GM21717 (cell line): ENCODE results near the gene ISOC2.
"Not testable (repeated sequence)": the region's sequence is repeated elsewhere in the genome, so short reads cannot be mapped to it uniquely, and the experiment has no call there.

Experiments used
- ATAC-seq: cut with Tn5 transposase; IDR thresholded peaks from one replicate; pipeline ENCODE4 v1.9.1; 2021; ENCODE audit warnings: mild to moderate bottlenecking, moderate library complexity; ENCODE audit not compliant: unreplicated experiment

ISOC2 gene, protein sequence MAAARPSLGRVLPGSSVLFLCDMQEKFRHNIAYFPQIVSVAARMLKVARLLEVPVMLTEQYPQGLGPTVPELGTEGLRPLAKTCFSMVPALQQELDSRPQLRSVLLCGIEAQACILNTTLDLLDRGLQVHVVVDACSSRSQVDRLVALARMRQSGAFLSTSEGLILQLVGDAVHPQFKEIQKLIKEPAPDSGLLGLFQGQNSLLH

DNA sequence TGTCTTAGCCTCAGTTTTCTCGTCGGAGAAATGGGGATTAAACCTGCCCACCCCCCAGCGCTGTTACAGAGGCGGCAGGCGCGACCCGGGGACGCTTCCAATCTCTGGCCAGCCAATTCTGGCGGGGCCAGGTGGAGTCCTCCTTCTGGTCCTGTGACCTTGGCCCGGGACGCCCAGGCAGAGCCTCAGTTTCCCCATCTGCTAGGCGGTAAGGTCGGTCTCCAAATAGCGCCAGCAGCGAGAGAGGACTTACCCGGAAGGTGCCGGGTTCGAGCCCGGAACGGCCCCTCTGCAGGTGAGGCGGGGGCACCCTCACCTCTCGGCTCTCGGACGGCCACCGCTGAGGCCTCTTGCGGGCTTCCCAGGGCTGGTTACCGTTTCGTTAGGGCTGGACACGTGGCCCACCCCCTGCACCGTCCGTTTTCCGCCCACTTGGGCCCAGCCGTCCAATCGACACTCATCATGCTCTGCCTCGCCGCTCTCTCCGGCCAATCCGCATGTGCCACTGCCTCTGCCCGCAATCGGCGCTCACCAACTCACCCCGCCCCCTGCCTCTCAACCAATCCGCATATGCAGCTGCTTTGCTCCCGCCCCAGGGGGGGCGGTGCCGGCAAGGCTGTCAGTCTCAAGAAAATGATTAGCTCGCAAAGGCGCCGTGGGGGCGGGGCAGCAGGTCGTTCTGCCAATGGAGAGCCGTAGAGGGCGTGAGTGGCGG, at the start of gene ISOC2:
TSS of gene ISOC2 (minus strand) at position 384 of the 715 bp plus-strand sequence. CDS start 5,156 bp downstream, outside the sequence.
- peak; percentile 90 for ATAC-seq

DNA sequence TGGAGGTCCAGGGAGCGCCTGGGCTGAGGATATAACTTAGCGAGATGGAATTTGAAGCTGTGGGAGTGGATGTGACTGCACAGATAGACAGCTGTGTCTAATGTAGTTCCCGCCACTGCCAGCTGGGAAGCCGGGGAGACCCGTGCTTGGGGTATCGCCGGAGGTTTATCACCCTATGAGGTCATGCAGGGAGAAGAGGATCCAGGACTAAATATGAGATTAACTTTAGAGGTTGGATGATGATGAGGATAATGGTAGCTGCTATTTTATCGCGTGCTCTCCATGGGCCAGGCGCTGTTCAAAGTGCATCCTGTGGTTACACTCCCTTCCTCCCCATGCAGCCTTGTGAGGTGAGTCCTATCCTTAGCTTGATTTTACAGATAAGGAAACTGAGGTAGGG, 46.7 kb upstream of the ISOC2 start:
- ATAC-seq = no peak

DNA sequence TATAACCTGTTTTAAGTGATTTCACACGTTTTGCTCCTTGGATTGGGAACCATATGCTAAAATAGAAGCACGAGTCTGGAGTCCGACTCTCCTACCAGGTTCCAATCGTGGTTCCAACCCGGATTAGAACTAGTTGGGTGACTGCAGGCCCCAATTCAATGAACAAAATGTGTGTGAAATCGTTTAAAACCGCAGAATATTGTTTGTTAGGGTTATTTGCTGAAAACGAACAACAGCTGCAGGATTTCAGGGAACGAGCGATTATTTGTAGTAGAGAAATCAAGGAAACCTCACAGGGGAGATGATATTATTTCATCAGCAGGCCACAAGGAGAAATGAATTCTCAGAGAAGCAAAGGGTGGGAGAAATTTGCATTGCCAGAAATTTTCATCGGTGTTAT, 43.5 kb upstream of the ISOC2 start:
- no peak for ATAC-seq

DNA sequence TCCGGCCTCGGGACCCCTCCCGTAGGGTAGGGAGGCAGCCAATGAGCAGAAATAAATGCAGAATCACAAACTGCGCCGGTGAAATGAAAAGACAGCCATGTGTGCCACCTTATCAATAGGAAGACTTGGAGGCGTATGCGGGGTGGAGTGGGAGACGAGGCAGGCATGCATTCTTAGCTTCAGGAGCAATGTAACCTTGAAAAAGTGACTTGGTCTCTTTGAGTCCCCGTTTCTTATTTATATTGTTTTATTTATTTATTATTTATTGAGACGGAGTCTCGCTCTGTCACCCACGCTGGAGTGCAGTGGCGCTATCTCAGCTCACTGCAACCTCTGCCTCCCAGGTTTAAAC, 42.8 kb upstream of the ISOC2 start:
- no peak for ATAC-seq

DNA sequence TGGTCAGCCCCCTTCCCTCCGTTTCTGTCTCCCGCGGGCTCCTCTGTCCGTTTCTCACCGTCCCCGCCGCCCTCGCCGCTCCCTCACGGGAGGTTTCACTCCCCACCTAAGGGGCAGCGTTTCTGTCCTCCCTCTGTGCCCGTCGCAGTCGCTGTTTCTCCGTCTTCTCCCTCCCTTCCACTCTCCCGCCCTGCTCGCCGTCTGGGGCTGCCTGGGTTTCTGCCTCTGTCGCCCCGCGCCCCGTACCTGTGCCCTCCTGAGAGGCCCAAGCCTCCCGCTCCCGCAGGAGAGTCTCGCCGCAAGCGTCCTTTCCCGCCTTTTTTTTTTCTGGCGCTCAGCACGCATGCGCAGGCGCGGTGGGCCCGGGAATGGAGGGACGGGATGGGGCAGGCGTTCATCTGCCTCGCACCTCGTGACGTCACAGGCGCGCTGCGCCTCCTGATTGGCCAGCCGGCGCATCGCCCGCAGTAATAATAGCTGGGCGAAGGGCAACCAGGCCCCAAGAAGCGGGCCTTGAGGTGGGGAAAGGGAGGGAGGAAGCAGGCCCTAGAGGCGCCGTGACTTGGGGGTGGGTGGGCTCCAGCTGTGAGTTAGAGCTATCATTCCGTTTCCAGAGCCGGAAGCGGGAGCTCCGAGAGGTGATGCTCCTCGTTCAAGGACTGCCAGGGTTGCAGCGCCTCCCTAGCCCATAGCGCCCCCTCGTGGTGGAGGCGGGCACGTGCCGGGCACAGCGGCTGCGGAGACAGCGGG, 42.2 kb upstream of the ISOC2 start:
- ATAC-seq = peak; percentile 78

DNA sequence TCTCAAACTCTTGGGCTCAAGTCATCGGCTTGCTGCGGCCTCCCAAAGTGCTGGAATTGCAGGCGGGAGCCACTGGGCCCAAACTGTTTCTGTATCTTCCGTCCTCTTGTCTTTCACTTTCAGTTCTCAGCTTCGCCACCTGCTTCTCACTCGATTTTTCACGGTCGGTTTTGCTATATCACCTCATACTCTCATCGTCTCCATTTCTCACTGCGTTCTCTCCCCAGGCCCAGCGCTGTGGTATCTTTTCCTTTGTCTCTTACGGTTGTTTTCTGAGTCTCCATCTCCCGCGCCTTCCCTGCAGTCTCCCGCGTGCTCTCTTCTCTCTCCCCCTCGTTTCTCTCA, 41.7 kb upstream of the ISOC2 start:
- no peak for ATAC-seq

DNA sequence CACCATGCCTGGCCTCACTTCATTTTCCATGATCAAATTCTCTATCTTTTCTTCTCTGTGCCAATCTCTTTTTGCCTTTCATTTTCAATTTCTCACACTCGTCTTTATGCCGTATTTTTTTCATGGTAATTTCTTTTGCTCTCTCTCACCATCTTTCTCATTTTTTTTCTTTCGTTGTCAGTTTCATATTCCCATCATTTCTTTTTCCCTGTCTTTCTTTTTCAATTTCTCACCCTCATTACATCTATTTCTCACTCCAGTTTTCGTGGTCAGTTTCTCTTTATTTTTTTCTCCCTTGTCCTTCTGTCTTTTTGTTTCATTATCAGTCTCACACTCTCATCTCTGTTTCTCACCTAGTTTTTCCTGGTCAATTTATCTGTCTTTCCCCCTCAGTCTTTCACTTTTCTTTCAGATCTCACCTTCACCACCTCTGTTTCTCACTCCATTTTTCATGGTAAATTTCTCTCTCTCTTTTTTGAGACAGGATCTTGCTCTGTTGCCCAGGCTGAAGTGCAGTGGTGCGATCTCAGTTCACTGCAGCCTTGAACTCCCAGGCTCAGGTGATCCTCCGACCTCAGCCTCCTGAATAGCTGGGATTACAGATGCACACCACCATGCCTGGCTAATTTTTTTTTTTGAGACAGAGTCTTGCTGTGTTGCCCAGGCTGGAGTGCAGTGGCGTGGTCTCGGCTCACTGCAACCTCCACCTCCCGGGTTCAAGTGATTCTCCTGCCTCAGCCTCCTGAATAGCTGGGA, 40.9 kb upstream of the ISOC2 start:
- no peak for ATAC-seq

DNA sequence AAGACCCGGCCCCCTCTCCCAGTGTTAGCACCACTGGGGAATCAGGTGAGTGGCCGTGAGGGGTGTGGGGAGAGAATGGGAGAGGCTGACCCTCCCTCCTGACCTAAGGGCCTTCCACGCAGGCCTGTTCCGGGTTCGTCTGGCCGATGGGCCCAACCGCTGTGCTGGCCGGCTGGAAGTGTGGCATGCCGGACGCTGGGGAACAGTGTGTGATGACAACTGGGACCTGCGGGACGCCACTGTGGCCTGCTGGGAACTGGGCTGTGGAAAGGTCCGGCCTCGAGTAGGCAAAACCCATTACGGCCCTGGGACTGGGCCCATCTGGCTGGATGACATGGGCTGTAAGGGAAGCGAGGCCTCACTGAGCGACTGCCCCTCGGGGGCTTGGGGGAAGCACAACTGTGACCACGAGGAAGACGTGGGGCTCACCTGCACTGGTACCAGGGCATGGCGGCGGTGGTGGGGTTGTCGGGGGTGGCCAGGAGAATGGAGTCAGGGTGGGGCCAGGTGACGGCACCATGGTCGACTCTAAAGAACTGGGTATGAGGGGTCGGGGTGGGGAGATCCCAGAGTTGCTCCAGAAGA, 39.0 kb upstream of the ISOC2 start:
- ATAC-seq = no peak

DNA sequence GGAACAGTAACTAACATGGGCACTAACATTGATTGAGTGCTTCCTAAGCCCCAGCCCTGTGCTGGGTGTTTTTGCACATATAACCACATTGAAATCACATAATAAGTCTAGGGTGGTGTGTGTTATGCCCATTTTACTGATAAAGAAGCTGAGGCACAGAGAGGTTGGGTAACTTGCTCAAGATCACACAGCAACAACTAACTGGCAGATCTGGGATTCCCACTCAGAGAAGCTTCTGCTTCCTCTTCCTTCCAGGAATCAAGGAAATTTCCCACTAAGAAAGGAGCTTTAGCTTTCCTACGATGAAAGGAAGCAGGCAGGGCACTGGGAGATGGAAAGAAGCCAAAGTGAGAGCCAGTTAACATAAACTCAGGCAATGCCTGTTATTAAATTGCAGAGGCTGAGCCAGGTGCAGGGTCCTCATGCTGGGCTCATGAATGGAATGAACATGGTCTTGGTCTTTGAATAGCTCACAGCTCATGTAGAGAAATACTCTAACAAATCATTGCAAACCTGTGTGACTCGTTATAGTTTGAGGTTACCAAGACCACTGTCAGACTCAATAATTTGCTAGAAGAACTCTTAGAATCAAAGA, 36.9 kb upstream of the ISOC2 start:
- no peak for ATAC-seq

DNA sequence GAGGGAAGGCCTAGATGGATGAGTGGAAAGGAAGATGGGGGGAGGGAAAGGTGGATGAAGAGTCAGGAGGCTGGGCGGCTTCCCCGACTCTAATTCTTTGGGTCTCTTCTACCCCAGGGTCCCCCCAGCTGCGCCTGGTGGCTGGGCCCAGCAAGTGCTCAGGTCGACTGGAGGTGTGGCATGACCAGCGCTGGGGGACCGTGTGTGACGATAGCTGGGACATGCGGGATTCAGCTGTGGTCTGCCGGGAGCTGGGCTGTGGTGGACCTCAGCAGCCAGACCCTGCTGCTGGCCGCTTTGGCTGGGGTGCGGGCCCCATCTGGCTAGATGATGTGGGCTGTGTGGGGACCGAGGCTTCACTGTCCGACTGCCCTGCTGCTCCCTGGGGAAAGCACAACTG, 36.3 kb upstream of the ISOC2 start:
- ATAC-seq = no peak

DNA sequence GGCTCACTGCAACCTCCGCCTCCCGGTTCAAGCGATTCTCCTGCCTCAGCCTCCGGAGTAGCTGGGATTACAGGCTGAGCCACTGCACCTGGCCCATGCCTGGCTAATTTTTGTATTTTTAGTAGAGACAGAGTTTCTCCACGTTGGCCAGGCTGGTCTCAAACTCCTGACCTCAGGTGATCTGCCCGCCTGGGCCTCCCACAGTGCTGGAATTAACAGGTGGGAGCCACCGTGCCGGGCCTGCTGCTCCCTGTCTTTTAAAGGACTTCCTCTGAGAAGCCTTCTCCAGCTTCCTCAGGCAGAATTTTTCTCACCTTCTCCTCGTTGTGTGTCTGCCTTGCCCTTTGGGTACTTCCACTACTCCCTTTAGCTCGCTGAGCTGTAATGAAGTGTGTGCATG, 35.4 kb upstream of the ISOC2 start:
- not testable (repeated sequence) for ATAC-seq

DNA sequence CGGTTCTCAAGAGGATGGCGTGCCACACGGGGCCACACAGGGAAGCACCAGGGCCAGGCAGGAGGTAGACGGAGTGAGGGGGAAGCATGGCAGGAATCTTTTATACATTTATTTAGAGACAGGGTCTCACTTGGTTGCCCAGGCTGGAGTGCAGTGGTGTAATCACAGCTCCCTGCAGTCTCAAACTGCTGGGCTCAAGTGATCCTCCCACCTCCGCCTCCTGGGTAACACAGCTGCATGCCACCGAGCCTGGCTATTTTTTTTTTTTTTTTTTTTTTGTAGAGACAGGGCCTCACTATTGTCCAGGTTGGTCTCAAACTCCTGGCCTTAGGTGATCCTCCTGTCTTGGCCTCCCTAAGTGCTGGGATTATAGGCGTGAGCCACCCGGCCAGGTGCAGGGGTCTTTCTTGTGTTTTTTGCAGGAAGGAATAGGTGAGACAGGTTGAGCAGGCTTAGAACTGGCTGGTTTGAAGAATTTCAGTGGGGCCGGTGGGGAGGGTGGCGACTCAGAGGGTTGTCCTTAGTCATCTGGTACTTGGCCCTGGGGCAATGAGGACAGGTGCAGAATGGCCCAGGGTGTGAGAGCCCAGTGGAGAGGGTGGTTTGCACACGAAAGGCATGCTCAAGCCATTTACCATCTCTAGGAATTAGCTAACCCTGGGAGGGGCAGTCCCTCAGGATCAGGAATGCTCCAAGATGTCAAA, 34.4 kb upstream of the ISOC2 start:
- no peak for ATAC-seq

DNA sequence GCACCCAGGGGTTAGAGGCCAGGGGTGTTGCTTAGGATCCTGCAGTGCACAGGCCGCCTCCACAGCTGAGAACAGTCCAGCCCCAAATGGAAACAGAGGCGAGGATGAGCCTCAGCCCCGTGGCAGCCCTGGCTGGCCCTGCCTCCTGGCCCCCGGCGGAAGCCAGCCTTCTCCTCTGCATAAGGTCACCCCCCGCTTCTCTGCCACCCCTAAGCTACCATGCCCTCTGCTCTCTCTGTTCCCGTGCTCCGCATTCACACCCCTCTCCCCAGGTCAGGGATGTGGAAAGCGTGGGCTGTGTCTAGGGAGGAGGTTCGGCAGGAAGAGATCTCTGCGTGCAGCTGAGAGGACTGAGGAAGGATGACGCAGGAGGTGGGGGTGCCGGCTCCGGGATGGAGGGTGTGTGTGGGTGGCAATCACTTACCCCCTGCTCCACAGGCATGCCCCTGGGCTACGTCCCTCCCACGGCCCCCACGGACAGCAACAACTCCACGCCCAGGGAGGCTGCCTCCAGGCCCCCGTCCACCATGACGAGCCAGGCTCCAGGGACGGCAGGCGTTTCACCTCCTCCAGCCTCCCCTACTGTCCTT, 32.8 kb upstream of the ISOC2 start:
- ATAC-seq = no peak

DNA sequence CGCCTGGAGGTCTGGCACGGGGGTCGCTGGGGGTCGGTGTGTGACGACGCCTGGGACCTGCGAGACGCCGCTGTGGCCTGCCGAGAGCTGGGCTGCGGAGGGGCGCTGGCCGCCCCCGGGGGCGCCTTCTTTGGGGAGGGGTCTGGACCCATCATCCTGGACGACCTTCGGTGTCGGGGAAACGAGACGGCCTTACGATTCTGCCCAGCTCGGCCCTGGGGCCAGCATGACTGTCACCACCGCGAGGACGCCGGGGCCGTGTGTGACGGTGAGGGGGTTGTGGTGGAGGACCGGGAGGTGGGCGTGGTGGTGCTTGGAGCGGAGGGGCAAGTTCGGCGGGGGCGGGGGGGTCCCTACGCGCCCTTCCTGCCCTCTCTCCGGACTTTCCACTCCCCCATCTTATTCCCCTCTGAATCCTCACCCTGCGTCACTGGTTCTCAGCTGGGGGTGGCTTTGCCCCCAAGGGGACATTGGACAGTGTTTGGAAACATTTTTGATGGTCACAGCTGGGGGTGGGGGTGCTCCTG, 32.3 kb upstream of the ISOC2 start:
- no peak for ATAC-seq

DNA sequence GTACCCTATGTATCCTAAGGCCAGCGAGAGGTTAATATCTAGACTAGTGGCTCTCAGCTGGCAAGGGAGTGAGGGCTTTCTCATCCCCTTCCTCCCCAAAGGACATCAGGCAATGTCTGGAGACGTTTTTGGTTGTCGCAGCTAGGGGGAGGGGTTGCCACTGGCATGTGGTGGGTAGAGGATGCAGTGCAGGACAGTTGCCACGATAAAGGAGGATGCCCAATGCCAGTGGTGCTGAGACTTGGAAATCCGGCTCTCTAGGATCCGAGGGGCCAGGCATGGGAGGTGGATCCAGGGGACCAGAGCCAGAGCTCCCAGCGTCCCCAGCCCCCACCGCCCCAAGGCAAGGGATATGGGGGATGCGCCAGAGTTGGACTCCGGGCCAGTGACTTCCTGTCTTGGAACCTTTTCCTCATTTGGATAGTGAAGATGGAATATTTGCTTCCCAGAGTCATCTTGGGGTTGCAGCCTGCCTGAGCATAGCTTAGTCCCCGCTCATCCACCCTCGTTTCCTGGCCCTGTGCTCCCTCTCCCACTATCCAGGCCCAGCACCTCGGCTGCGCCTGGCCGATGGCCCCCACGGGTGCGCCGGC, 31.7 kb upstream of the ISOC2 start:
- no peak for ATAC-seq

DNA sequence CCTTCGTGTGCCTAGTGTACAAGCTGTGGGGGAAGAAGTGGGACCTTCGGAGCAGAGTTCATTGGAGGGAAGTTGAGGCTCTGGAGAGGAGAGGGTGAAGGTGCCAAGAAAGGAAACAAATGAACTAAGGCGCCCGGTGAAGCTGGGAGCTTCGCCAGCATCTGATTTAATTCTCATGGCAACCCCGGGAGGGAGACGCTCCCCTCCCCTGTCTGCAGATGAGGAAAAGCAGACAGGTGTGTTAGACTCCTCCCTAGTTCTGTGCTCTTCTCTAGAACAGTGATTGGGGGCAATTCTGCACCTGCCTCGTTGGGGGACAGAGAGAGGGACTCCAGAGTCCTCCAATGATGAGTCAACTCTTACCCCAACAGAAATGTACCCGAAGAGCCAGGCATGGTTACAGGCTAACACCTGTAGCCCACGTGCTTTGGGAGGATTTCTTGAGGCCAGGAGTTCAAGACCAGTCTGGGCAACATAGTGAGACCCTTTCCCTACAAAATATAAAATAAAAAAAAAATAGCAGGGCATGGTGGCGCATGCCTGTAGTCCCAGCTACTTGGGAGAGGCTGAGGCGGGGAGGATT, 31.0 kb upstream of the ISOC2 start:
- ATAC-seq = no peak

DNA sequence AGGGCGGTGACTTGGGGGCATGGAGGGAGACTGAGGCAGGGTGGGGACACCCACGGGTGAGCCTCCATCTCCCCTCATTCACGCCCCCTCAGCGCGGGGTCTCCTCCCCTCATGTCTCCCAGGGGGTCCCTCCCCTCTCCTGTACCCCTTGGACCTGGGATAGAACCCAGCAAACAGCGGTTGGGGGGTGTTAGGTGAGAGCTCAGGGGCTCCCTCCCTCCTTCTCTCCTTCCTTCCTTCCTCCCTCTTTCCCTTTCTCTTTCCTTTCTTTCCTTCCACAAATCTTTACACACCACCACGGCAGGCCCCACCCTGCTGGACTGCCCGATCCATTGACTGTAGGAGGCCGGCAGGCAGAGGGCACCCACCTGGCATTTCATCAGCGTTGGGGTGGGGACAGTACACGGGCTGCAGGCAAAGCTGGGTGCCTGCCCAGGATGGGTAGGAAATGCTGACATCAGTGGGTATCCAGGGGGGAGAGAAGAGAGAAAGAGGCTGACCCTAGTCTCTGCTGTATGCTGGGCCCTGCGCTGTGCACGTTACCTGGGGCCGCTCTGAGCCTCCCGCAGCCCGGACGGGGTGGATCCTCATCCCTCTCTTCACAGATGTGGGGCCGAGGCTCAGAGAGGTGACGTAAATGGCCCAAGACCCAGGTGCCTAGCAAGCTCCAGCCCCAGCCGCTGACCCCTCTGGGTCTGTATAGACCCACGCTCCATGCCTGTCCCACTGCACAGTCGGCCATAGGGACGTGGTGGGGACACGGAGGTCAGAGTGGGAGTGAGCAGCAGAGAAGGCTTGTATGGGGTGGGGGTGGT, 30.3 kb upstream of the ISOC2 start:
- no peak for ATAC-seq
